NOMO-1 treated with DMSO at 0.1 percent for 48 hours (cell line): ENCODE data around the gene PFN3.

Experiments
- DNase-seq: peaks from one replicate; lab custom pipeline; 2025; ENCODE audit not compliant: unreplicated experiment; lab: John Stamatoyannopoulos, UW

The PFN3 gene

GRCh38 chr5:177399997-177400868 is at the start of gene PFN3:
Gene PFN3, minus strand, starts transcription at chr5:177400661. Its CDS starts 85 bp downstream, at chr5:177400576.
- no peak for DNase-seq

DNA sequence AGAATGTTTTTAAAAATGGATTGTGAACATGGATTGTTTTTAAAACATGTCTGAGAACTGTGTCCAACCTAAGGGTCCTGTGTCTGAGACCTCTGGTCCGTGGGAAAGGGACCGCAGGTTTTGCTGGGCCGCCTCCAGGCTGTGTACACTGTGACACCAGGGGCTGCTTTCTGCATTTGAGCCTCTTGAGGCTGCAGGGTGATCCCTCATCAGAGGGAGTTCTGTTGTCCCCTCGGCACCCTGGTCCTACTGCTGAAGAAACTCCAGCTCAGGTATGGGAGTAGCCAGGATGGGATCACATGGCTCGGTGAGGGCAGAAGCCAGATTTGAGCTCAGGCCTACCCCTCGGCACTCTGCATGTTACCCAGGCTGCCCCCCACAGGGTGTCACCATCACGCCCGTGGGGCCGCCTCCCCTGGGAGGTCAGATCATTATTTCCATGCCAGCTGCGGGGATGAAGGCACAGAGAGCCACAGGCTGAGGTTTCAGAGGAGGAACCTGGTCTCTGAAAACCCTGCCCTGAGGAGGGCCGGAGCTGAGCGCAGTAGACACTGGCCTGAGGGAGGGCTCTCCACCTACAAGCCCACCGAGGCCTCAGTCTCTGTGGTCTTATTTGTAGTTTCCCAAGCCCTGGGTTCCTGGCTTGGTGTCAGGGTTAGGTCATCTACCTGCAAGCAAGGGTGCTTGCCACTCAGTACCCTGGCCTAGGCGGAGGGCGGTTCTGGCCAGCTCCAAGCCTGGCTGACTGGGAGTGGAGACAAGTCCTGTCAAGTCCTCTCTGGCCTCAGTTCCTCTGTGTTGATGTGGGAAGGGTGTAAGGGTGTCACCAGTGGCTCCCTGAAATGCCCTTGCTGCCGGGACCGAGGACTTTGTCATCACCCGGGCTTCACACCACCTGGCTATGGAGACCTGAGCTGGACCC is 48.9 kb upstream of the PFN3 start:
- DNase-seq: no peak

GRCh38 chr5:177448244-177448950 is 47.9 kb upstream of the PFN3 start:
- no peak for DNase-seq

- DNase-seq: peak; percentile 12
These were observed 47.3 kb upstream of the PFN3 start for GRCh38 chr5:177447611-177448243.

DNA sequence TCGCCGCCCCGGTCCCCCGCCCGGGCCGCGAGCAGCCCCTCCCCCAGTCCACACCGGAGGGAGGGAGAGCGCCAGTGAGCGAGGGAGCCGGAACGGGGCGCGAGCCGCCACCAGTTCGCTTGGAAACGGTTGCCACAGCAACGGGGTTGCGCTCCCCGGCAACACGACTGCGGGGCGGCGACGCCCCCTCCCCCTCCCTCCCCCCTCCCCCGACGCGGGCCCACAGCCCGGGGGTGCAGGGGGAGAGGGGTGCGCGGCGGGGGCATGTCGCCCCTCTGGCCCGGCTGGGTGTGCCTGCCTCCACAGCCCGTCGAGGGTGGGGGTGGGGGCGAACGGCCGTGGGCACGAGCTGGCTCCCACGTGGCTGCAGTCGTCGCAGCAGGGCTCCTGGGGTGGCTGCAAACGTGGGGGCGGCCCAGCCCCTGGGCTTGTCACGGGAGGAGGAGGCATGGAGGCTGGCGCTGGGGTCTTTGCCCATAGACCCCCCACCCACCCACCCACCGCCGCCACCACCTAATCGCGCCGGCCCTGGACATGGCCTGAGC is 46.7 kb upstream of the PFN3 start:
- DNase-seq: peak; percentile 21

DNA sequence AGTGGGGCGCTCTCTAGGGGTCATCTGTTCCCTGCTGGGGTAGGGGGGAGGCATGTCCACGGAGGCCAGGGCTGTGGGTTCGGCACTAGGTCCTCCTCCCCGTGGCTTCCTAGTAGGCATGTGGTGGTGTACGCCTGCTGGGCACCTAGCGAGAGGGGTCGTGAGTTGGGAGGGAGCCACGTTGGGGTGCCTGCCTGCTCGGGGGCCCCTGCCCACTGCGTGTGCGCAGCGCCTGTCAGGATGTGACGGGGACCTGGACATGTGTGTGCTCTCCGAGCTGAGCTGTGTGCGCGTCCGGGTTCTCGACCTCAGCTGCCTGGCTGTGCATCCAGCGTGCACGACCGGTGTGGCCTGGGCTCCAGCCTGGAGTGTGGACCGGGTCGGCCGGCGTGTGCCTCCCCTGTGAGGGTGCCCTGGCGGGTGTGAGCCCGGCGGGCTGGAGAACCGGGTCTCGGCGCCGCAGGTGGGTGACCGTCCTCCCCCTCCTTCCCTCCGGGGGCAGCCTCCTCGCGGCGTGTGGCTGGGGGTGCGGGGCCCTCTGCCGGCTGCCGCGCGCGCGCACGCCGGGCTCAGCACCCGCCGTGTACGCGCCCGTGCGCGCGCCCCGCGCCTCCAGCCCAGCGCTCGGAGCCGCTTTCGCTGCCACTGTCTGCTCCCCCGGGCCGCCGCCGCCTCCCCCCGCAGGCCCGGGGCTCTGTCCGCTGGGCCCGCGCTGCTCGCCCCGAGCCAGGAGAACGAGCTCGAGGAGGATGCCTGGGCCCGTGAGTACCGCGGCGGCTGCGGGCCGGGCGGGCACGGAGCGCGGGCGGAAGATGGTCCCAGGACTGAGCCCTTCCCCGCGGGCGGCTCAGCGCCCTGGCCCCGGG is 46.0 kb upstream of the PFN3 start, which contains the start of gene PRR7:
Gene PRR7 (plus strand): TSS at position 615 of the 866 bp plus-strand sequence. CDS start 8,254 bp downstream, outside the sequence.
- peak; percentile 64 for DNase-seq

DNA sequence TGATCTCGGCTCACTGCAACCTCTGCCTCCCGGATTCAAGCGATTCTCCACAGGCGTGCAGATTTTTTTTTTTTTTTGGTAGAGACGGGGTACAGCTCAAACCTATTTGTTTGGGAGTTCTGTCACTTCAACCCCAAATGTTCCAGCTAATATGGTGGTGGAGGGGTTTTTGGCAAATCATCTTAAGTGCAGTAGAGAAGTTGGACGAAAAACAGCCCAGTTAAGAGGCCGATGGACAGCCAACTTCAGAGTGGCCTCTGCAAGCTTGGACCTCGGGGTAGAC is 45.4 kb upstream of the PFN3 start:
- no peak for DNase-seq

GRCh38 chr5:177445052-177445916 is 44.8 kb upstream of the PFN3 start:
- no peak for DNase-seq

GRCh38 chr5:177444106-177445051 is 43.9 kb upstream of the PFN3 start:
- no peak for DNase-seq

- no peak for DNase-seq
These were observed 42.9 kb upstream of the PFN3 start for GRCh38 chr5:177443144-177443983.

DNA sequence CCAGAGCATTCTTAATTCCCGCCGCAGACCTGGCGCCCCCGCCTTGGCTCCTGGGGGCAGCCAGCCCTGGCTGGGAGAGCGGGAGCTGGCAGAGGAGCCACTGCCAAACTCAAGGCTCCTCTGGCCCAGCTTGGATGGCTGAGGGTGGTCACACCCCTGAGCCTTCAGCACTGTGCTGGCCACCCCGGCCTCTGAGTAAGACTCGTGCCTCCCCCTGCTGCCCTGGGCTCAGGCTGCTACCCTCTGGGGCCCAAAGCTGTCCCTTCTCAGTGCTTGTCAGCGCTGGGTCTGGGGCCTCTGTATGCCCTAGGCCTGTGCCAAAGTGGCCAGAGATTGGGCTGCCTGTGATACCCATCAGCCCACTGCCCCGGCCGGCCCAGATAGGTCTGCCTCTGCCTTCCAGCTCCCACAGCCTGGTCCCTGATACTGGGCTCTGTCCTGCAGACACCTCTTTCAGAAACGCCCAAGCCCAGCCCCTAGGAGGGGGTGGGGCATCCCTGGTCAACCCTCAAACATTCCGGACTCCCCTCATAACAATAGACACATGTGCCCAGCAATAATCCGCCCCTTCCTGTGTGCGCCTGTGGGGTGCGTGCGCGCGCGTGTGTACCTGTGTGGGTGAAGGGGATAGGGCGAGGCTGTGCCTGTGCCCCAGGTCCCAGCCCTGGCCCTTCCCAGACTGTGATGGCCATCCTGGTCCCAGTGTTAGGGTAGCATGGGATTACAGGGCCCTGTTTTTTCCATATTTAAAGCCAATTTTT is 41.8 kb upstream of the PFN3 start:
- DNase-seq: no peak

GRCh38 chr5:177440990-177441780 is 40.7 kb upstream of the PFN3 start:
- DNase-seq: no peak

- DNase-seq: no peak
These were observed 39.9 kb upstream of the PFN3 start for GRCh38 chr5:177440211-177440989.

DNA sequence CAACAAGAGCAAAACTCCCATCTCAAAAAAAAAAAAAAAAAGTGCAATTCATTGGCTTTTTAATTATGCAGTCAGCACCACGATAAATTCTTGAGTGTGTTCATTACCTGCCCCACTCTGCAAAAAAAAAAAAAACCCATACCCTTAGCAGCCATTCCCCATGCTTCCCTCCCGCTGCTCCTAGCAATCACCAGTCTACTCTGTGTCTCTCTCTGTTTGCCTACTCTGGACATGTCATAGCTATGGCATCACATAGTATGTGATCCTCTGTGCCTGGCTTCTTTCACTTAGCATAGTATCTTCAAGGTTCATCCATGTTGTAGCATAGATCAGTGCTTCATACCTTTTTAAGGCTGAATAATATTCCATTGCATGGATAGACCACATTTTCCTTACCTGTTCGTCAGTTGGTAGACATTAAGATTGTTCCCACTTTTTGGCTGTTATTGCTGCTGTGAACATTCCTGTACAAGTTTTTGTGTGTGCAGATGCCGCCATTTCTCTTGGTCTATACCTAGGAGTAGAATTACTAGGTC is 39.1 kb upstream of the PFN3 start:
- no peak for DNase-seq
